ENCODE results near the gene TMEM63A. TPM values are rescaled to one million over a fixed set of nuclear protein-coding genes. Genes with fewer than 3 reads are reported as not detected.

The TMEM63A gene
- total and polyA plus RNA-seq, 2 donors (not counting 3 experiments of a cell fraction or from before 2014, with no cell fraction given): 28.7 to 41.4 TPM

DNA sequence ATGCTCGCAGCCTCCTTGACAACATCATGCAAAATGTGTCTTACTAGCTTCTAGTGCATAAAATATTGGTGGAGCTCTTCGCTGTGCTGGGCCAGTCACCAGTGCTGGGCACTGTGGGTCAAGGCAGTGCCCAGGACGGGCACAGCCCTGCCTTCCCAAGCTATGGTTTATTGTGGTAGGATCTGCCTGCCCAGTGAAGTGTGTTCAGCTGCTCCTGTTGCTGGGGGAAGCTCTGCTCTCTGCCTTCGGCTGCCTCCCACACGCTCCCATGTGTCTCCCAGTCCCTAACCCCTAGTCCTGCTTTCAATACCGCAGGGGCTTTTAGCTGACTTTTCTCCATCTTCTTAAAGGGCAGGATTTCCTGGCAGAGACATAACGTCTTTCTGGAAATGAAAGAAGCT lies 56.6 kb downstream of the TMEM63A start:
- TF ChIP-seq POLR2AphosphoS5 (IDR thresholded peaks at IDR 0.05; ENCODE audit: insufficient read depth, low read depth, low read length) (no peak), JUN (IDR thresholded peaks at IDR 0.05; ENCODE audit: borderline replicate concordance, insufficient read depth, insufficient read length, low read depth) (no peak), GATA2 (IDR thresholded peaks at IDR 0.05; ENCODE audit: insufficient read depth, insufficient read length, low read depth, low read length) (no peak), POLR2A (IDR thresholded peaks at IDR 0.05; ENCODE audit: low read depth, low read length) (no peak), EZH2 (IDR thresholded peaks at IDR 0.05; ENCODE audit: borderline replicate concordance, low read depth, low read length, severe bottlenecking) (no peak), MYC (IDR thresholded peaks at IDR 0.05; ENCODE audit: low read depth, low read length) (no peak), FOS (IDR thresholded peaks at IDR 0.05; ENCODE audit: borderline replicate concordance, insufficient read depth, low read length) (no peak)
- TF ChIP-seq, protein P1, sequence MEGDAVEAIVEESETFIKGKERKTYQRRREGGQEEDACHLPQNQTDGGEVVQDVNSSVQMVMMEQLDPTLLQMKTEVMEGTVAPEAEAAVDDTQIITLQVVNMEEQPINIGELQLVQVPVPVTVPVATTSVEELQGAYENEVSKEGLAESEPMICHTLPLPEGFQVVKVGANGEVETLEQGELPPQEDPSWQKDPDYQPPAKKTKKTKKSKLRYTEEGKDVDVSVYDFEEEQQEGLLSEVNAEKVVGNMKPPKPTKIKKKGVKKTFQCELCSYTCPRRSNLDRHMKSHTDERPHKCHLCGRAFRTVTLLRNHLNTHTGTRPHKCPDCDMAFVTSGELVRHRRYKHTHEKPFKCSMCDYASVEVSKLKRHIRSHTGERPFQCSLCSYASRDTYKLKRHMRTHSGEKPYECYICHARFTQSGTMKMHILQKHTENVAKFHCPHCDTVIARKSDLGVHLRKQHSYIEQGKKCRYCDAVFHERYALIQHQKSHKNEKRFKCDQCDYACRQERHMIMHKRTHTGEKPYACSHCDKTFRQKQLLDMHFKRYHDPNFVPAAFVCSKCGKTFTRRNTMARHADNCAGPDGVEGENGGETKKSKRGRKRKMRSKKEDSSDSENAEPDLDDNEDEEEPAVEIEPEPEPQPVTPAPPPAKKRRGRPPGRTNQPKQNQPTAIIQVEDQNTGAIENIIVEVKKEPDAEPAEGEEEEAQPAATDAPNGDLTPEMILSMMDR (IDR thresholded peaks at IDR 0.05; ENCODE audit: extremely low read depth in 1 of 2, insufficient read depth in 1 of 2, low read depth in 1 of 2, low read length in 2 of 2): no peak
- TF ChIP-seq, protein P2, sequence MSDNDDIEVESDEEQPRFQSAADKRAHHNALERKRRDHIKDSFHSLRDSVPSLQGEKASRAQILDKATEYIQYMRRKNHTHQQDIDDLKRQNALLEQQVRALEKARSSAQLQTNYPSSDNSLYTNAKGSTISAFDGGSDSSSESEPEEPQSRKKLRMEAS (IDR thresholded peaks at IDR 0.05; ENCODE audit: insufficient read depth, insufficient read length): no peak
- Histone ChIP-seq H3K4me1 (ENCODE audit: control insufficient read depth, extremely low read depth, insufficient read depth, low read length) (no peaks in the 10 kb centered on the region), H3K4me2 (ENCODE audit: insufficient read depth, low read length) (no peak overlapping the region), H3K4me3 (replicated peaks in 1 of 3; ENCODE audit: insufficient read depth in 1 of 3, low read depth in 1 of 3, low read length in 3 of 3) (no peak overlapping the region), H4K20me1 (replicated peaks; ENCODE audit: control insufficient read depth, extremely low read depth, insufficient read depth, low read length) (no peaks in the 10 kb centered on the region), H3K27me3 (ENCODE audit: control insufficient read depth in 2 of 2, insufficient read depth in 2 of 2, low read length in 2 of 2) (no peaks in the 10 kb centered on the region), H2AFZ (ENCODE audit: low read depth, low read length) (no peak overlapping the region), H3K27ac (ENCODE audit: insufficient read depth, low read depth, low read length) (no peak overlapping the region), H3K9me1 (replicated peaks; ENCODE audit: control insufficient read depth, extremely low read depth, insufficient read depth, low read length) (no peaks in the 10 kb centered on the region), H3K9ac (replicated peaks; ENCODE audit: extremely low read depth, insufficient read depth, low read length) (no peak overlapping the region), H3K9me3 (replicated peaks; ENCODE audit: control insufficient read depth, insufficient read depth, low read length) (no peaks in the 10 kb centered on the region), H3K79me2 (ENCODE audit: control insufficient read depth, insufficient read depth, low read length) (no peaks in the 10 kb centered on the region), H3K36me3 (ENCODE audit: control insufficient read depth in 2 of 2, extremely low read depth in 1 of 2, insufficient read depth in 2 of 2, low read length in 2 of 2) (peaks cover 0 to 2% of the 10 kb centered on the region in 2 experiments)
- CTCF ChIA-PET: interaction anchor here (0.9 to 1.2 kb wide), 3 partner anchors 16 to 351 kb away, joined by 3 to 5 read pairs (median 3); partner anchors contain the start of gene EPHX1
- dilution Hi-C loops (cut with MboI; ENCODE audit: extremely low pct_ligation_motif_present, low sequenced_read_pairs) (no loop called here), intact Hi-C loops (cut with micrococcal nuclease) (no loop called here)
- POLR2A ChIA-PET: no interaction called here
- FAIRE-seq (no peak), DNase-seq (ENCODE audit: low read depth, low spot score) (no peak)
- no TSS peak for BruUV-seq (replicated peaks)

All from endothelial cell of umbilical vein (primary cell).